ENCODE data around the gene SLC22A16. TPM values are rescaled to one million over a fixed set of nuclear protein-coding genes. Genes with fewer than 3 reads are reported as not detected.

The SLC22A16 gene
- total and polyA plus RNA-seq, 10 of the 15 experiments (the other 5 are each of a cell fraction or from before 2014, with no cell fraction given) = not detected

- Histone ChIP-seq H3K79me2 (ENCODE audit: control insufficient read depth, insufficient read depth, low read length) (no peaks in the 10 kb centered on the region), H3K9me3 (replicated peaks; ENCODE audit: control insufficient read depth, insufficient read depth, low read length) (no peaks in the 10 kb centered on the region), H3K9ac (ENCODE audit: control insufficient read depth, insufficient read depth, low read length) (no peak overlapping the region), H3K27ac (ENCODE audit: control insufficient read depth, insufficient read depth) (no peak overlapping the region), H2AFZ (ENCODE audit: control insufficient read depth, low read depth, low read length) (no peak overlapping the region), H4K20me1 (ENCODE audit: control insufficient read depth, insufficient read depth) (no peaks in the 10 kb centered on the region), H3K27me3 (replicated peaks in 1 of 2; ENCODE audit: control insufficient read depth in 2 of 2, insufficient read depth in 2 of 2, low read length in 1 of 2) (peaks cover 0 to 4% of the 10 kb centered on the region in 2 experiments; a peak in 1 of 4 replicates), H3K36me3 (ENCODE audit: control insufficient read depth in 2 of 2, insufficient read depth in 2 of 2, low read length in 1 of 2) (no peaks in the 10 kb centered on the region), H3K4me2 (ENCODE audit: control insufficient read depth, insufficient read depth) (no peak overlapping the region), H3K4me3 (no peak overlapping the region), H3K4me1 (ENCODE audit: control insufficient read depth, insufficient read depth, low read length) (no peaks in the 10 kb centered on the region)
- no peak for DNase-seq (ENCODE audit: low read depth, low spot score)
- intact Hi-C loops (cut with micrococcal nuclease; ENCODE audit: unreplicated experiment) = loop anchor here (10.0 kb wide), 1 partner anchor 798 kb away; no protein-coding TSS in a partner anchor
- ATAC-seq = no peak
- ChIA-PET CTCF (interaction anchor here (0.7 to 7.1 kb wide), 8 partner anchors 11 to 868 kb away, joined by 3 to 98 read pairs (median 6); partner anchors contain the start of genes CDC40 and WASF1), RAD21 (ENCODE audit: unreplicated experiment) (interaction anchor here (0.9 to 2.0 kb wide), 4 partner anchors 11 to 688 kb away, joined by 3 to 18 read pairs (median 6); partner anchors contain the start of gene WASF1), POLR2A (interaction anchor here (0.5 kb wide), 1 partner anchor 689 kb away, joined by 3 read pairs; no protein-coding TSS in a partner anchor), SMC1A (ENCODE audit: uncharacterized antibody, unreplicated experiment) (interaction anchor here (1.2 to 5.5 kb wide), 4 partner anchors 13 to 690 kb away, joined by 4 to 55 read pairs (median 26); no protein-coding TSS in a partner anchor)
- no TSS peak for BruUV-seq (replicated peaks)
- in situ Hi-C loops (cut with MboI) = loop anchor here (5.0 to 10.0 kb wide), 3 partner anchors 218 to 865 kb away; partner anchors contain the start of gene WASF1
- WGBS (ENCODE audit: insufficient coverage, insufficient replicate concordance, low lambda C conversion rate, missing lambda C conversion rate) = 42% methylated on average over 8 of the region's 9 CpGs
- TF ChIP-seq ZSCAN29 (IDR thresholded peaks at IDR 0.05) (no peak), ZBTB4 (CRISPR knock-in tag; IDR thresholded peaks at IDR 0.05) (no peak), TARDBP (IDR thresholded peaks at IDR 0.05; ENCODE audit: borderline replicate concordance) (no peak), KLF5 (IDR thresholded peaks at IDR 0.05; ENCODE audit: partially characterized antibody) (no peak), HSF1 (IDR thresholded peaks at IDR 0.05; ENCODE audit: low read depth, low read length) (no peak), REST (IDR thresholded peaks at IDR 0.05; ENCODE audit: low read depth, low read length) (no peak)
- FAIRE-seq = no peak
Measured at GRCh38 chr6:110392727-110393126, 83.7 kb downstream of the SLC22A16 start.

All from GM12878 (cell line).